ENCODE data around the gene GEMIN8. TPM values are rescaled to one million over a fixed set of nuclear protein-coding genes. Genes with fewer than 3 reads are reported as not detected.
A peak's percentile ranks its signal among the peaks of the same experiment; 100 is the strongest.

The GEMIN8 gene
- total RNA-seq, 2 experiments from 2014 or later, result 10.2 to 11.1 TPM

DNA sequence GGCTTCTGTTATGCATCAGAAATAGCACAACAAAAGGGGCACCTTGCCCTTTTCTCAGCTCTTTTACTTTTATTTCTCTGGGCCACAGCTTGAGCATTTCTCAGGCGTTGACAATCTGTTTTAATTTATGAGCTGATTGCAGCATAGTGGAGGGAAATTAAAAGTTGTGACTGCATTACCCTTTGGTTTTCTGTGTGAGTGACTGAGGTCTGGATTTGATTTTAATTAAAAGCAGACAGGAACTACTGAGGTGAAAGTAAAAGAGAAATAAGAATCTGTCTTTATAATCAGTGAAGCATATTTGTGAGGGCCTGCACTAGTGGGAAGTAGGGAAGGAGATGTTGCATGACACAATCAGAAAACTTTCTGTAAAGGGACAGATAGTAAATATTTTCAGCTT, 43.4 kb upstream of the GEMIN8 start:
- POLR2A ChIA-PET, result no interaction called here
- no peak overlapping the region for H3K27ac ChIP-seq (ENCODE audit: low read depth in 1 of 2, low read length in 2 of 2)

DNA sequence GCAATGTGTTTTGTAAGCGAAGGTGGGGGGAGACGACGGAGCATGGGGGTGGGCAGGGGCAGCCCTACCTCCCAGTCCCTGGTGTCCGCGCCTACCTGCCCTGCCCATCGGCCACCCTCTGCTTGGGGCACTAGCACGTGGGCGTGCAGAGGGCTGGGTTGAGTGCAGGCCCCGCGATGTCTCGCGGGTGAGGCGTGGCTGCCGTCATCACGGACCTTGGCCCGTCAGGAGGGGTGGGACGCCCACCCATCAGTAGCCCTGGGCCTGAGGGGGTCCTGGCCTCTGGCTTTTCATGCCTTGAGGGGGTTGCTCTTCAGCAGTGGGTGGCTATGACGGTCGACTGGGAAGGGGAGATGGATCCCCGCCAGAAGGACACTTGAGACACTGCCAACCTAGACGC, 36.1 kb upstream of the GEMIN8 start:
- no peaks in the 10 kb centered on the region for H3K4me1 ChIP-seq (ENCODE audit: insufficient read depth, low read length)
- TF ChIP-seq, protein P1, sequence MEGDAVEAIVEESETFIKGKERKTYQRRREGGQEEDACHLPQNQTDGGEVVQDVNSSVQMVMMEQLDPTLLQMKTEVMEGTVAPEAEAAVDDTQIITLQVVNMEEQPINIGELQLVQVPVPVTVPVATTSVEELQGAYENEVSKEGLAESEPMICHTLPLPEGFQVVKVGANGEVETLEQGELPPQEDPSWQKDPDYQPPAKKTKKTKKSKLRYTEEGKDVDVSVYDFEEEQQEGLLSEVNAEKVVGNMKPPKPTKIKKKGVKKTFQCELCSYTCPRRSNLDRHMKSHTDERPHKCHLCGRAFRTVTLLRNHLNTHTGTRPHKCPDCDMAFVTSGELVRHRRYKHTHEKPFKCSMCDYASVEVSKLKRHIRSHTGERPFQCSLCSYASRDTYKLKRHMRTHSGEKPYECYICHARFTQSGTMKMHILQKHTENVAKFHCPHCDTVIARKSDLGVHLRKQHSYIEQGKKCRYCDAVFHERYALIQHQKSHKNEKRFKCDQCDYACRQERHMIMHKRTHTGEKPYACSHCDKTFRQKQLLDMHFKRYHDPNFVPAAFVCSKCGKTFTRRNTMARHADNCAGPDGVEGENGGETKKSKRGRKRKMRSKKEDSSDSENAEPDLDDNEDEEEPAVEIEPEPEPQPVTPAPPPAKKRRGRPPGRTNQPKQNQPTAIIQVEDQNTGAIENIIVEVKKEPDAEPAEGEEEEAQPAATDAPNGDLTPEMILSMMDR (IDR thresholded peaks at IDR 0.05), result no peak
- ChIA-PET CTCF (no interaction called here), POLR2A (no interaction called here)
- DNase-seq, result peak in 1 of 14 experiments; percentile 1
- Mint-ChIP-seq H3K9me3 (no peaks in the 10 kb centered on the region), H3K36me3 (ENCODE audit: low read depth) (no peaks in the 10 kb centered on the region), H3K4me3 (no peak overlapping the region), H3K27me3 (no peaks in the 10 kb centered on the region), H3K27ac (no peak overlapping the region), H3K4me1 (ENCODE audit: low read depth) (no peaks in the 10 kb centered on the region)
- H3K27ac ChIP-seq (ENCODE audit: low read depth in 1 of 2, low read length in 2 of 2), result no peak overlapping the region
- no peak for ATAC-seq (ENCODE audit: poor library complexity)
- H3K36me3 ChIP-seq (ENCODE audit: insufficient read depth, low read length), result no peaks in the 10 kb centered on the region
- intact Hi-C loops (cut with DNase I, micrococcal nuclease), result no loop called here
- H3K27me3 ChIP-seq (ENCODE audit: control insufficient read depth in 1 of 2, insufficient read depth in 2 of 2, low read length in 2 of 2), result peaks cover 0 to 4% of the 10 kb centered on the region in 2 experiments
- H3K4me3 ChIP-seq (ENCODE audit: low read length), result no peak overlapping the region
- peaks cover 0 to 4% of the 10 kb centered on the region in 2 experiments for H3K9me3 ChIP-seq (ENCODE audit: control insufficient read depth in 1 of 2, insufficient read depth in 1 of 2, low read length in 2 of 2)

More for the DNA sequence above, 43.4 kb upstream of the GEMIN8 start:
- Histone ChIP-seq H3K9me3 (ENCODE audit: control insufficient read depth in 1 of 2, insufficient read depth in 1 of 2, low read length in 2 of 2) (no peaks in the 10 kb centered on the region), H3K4me1 (ENCODE audit: insufficient read depth, low read length) (no peaks in the 10 kb centered on the region), H3K36me3 (ENCODE audit: insufficient read depth, low read length) (no peaks in the 10 kb centered on the region), H3K4me3 (ENCODE audit: low read length) (no peak overlapping the region), H3K27me3 (ENCODE audit: control insufficient read depth in 1 of 2, insufficient read depth in 2 of 2, low read length in 2 of 2) (no peaks in the 10 kb centered on the region)
- H3K36me3 Mint-ChIP-seq (ENCODE audit: low read depth), result no peaks in the 10 kb centered on the region
- no peak for DNase-seq
- no peak overlapping the region for H3K4me3 Mint-ChIP-seq
- ATAC-seq (ENCODE audit: poor library complexity), result no peak
- H3K27ac Mint-ChIP-seq, result no peak overlapping the region
- H3K9me3 Mint-ChIP-seq, result no peaks in the 10 kb centered on the region
- TF ChIP-seq, protein P1 (IDR thresholded peaks at IDR 0.05), result no peak
- no peaks in the 10 kb centered on the region for H3K4me1 Mint-ChIP-seq (ENCODE audit: low read depth)
- CTCF ChIA-PET, result no interaction called here
- no peaks in the 10 kb centered on the region for H3K27me3 Mint-ChIP-seq
- intact Hi-C loops (cut with DNase I, micrococcal nuclease), result no loop called here

DNA sequence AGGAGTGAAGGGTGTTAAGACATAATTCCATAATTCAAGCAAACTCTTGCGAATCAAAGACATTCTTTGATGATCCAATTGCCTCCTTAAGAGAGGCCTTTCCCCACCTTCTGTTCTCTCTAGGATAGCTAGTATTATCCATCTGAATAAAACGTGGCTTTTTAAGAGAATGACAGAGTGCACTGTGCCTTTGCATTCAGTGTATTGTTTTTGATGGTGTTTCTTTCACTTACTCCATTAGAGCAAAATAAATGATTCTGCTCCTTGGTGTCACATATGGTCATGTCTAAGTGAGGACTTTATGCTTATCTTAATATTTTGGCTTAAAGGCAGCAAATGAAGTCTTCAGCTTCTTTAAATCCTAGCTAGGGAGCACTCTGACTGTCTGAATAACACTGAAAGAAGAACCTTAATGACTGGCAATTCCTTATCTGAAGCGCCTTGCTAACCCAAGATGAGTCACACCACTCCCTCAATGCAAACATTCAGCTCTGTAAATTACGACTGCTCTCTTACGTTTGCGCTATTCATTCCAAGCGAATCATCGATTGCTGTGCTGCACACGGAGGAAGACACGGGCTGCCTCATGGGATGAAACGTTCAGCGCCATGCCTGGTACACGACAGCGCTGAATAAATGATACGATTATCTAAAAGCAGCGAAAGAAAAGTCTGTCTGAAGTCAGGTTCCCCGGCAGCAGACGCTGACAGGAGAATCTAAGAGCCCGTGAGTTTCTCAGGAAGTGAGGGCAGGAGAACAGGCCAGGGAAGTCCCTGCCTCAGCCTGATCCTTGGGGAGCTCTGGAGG, 35.1 kb upstream of the GEMIN8 start:
- no peak overlapping the region for H3K27ac Mint-ChIP-seq
- H3K4me1 Mint-ChIP-seq (ENCODE audit: low read depth), result no peaks in the 10 kb centered on the region
- ChIA-PET POLR2A (no interaction called here), CTCF (no interaction called here)
- H3K9me3 Mint-ChIP-seq, result no peaks in the 10 kb centered on the region
- no peaks in the 10 kb centered on the region for H3K27me3 Mint-ChIP-seq
- Histone ChIP-seq H3K27ac (ENCODE audit: low read depth in 1 of 2, low read length in 2 of 2) (no peak overlapping the region), H3K9me3 (ENCODE audit: control insufficient read depth in 1 of 2, insufficient read depth in 1 of 2, low read length in 2 of 2) (peaks cover 0 to 4% of the 10 kb centered on the region in 2 experiments), H3K36me3 (ENCODE audit: insufficient read depth, low read length) (no peaks in the 10 kb centered on the region), H3K4me3 (ENCODE audit: low read length) (no peak overlapping the region), H3K4me1 (ENCODE audit: insufficient read depth, low read length) (no peaks in the 10 kb centered on the region), H3K27me3 (ENCODE audit: control insufficient read depth in 1 of 2, insufficient read depth in 2 of 2, low read length in 2 of 2) (peaks cover 0 to 4% of the 10 kb centered on the region in 2 experiments)
- no peak overlapping the region for H3K4me3 Mint-ChIP-seq
- TF ChIP-seq, protein P1 (IDR thresholded peaks at IDR 0.05), result no peak
- DNase-seq (no peak), ATAC-seq (ENCODE audit: poor library complexity) (no peak)
- no peaks in the 10 kb centered on the region for H3K36me3 Mint-ChIP-seq (ENCODE audit: low read depth)
- intact Hi-C loops (cut with DNase I, micrococcal nuclease), result no loop called here

Data from CD4-positive, alpha-beta T cell (primary cell).